Dendritic cell treated with granulocyte-macrophage colony-stimulating factor and Interleukin-4, amounts not matched to agents 40 ng/mL and 50 ng/mL, for 4 days (primary cell): ENCODE results near the gene SCTR.

Source experiments
- H3K27ac Mint-ChIP-seq: one replicate; pipeline ENCODE4 v1.8.0; 2022; ENCODE audit warnings: mild to moderate bottlenecking, mixed read lengths
- H3K27me3 Mint-ChIP-seq: one replicate; pipeline ENCODE4 v1.8.0; 2022; ENCODE audit warnings: mild to moderate bottlenecking, mixed read lengths
- H3K36me3 Mint-ChIP-seq: one replicate; pipeline ENCODE4 v1.8.0; 2022; ENCODE audit warnings: low read depth, mixed read lengths
- H3K4me1 Mint-ChIP-seq: one replicate; pipeline ENCODE4 v1.8.0; 2022; ENCODE audit warnings: low read depth, mixed read lengths
- H3K4me3 Mint-ChIP-seq: one replicate; pipeline ENCODE4 v1.8.0; 2022; ENCODE audit warnings: mild to moderate bottlenecking, moderate library complexity, mixed read lengths
- H3K9me3 Mint-ChIP-seq: one replicate; pipeline ENCODE4 v1.8.0; 2022; ENCODE audit warnings: mixed read lengths
- intact Hi-C: fragments of 100-400 bp; cut with micrococcal nuclease; formaldehyde crosslinking; loops from one replicate; pipeline ENCODE4 v1.15.0; 2022

The SCTR gene

DNA sequence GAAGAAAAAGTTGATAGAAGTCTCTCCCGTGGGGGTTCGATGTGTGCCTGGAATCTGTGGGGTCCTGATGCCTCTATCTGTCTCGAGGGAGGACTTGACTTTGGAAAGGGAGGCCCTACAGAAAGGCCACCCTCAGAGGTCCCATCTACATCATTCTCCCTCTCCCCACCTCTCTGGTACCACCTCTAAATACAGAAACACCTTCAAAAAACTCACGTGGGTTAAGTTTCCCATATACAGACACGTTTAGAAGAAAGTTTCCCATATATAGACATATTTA lies 97.9 kb downstream of the SCTR start:
- intact Hi-C loops: no loop called here
- Mint-ChIP-seq H3K4me1 (peaks cover 63% of the 10 kb centered on the region), H3K9me3 (peaks cover 8% of the 10 kb centered on the region), H3K4me3 (no peak overlapping the region), H3K36me3 (no peaks in the 10 kb centered on the region), H3K27me3 (peaks cover 74% of the 10 kb centered on the region), H3K27ac (peak overlapping the region; percentile 61)

DNA sequence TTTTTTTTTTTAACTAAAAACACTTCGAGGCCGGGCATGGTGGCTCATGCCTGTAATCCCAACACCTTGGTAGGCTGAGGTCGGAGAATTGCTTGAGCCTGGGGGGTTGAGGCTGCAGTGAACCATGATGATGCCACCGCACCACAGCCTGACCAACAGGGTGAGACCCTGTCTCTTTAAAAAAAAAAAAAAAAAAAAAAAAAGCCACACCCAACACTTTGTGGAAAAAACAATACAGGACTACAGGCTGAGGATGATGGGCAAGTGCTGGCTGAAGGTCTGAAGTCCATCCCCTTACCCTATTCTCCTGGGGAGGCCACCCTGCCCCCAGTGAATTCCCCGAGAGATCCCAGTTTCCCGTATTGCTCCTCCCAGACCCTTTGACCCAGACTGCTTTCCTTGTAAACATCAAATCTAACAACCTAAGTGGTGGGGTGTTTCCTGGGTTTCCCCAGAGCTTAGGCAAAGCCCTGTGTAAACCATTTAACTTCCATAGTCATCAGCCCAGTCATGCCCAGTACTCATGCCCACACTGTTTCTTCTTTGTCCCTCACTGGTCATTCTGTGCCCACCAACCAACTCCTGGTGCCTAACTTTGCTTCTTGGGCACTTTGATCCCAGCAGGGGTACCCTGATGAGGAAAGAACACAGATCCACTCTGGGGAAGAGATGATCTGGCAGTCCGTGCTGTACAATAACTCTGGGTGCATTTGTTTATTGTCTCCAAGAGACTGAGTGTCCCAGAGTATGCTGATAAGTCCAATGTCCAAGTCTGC lies 98.5 kb downstream of the SCTR start:
- H3K27ac Mint-ChIP-seq: peak overlapping the region; percentile 61
- intact Hi-C loops: no loop called here
- no peaks in the 10 kb centered on the region for H3K36me3 Mint-ChIP-seq
- H3K27me3 Mint-ChIP-seq: peaks cover 73% of the 10 kb centered on the region
- H3K9me3 Mint-ChIP-seq: peaks cover 11% of the 10 kb centered on the region
- H3K4me3 Mint-ChIP-seq: no peak overlapping the region
- H3K4me1 Mint-ChIP-seq: peaks cover 57% of the 10 kb centered on the region

DNA sequence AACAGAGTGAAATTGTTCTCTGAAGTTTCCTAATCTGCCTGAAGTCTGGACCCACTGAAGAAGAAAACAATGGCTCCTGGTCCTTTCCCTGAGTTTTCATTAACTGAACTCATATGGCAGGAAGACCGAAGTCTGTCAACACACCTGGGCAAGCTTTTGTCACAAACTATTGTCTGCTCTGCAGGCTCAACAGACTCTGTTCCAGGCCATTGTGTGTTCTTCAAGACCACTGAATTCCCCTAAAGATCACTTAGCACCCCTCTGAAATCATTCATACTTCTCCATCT lies 99.2 kb downstream of the SCTR start:
- H3K4me1 Mint-ChIP-seq: peaks cover 52% of the 10 kb centered on the region
- no peak overlapping the region for H3K27ac Mint-ChIP-seq
- peaks cover 11% of the 10 kb centered on the region for H3K9me3 Mint-ChIP-seq
- H3K4me3 Mint-ChIP-seq: no peak overlapping the region
- intact Hi-C loops: no loop called here
- H3K27me3 Mint-ChIP-seq: peaks cover 69% of the 10 kb centered on the region
- H3K36me3 Mint-ChIP-seq: no peaks in the 10 kb centered on the region

DNA sequence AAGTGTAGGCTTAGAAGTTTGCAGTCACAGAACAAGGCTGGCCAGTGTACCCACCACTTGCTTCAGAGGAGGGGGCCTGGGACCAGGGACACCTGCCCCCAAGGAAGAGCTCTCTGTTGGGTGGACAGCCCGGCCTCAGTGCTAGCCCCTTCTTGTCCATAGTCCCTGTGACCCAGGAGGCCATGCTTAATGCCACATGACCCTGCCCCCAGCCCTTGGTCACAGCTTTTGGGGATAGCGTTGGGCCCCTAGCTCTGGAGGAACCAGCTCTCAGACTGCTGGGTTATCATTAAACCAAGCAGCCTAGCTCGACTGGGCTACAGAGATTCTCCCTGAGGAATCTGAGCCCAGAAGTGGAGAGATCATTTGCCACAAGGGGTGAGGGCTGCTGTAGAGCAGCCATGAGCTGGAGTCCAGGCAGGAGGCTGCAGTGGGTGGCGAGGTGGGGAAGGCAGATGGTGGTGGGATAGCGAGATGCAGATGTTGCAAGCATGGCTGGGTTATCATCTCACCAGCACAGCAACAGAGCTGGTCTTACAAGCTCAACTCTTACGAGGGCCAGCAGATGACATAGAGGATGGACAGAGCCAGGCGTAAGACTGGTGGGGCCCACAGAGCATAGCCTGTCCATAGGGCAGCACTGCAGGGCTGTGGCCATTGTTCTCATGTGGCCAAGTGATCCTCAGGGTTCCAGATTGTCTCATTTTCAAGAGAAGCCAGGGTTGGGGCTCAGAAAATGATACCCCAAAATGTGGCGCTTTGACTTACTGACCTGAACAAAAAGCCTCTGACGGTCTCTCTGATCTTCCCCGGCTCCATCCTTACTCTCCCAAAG lies 99.8 kb downstream of the SCTR start:
- Mint-ChIP-seq H3K4me1 (peaks cover 52% of the 10 kb centered on the region), H3K36me3 (no peaks in the 10 kb centered on the region), H3K27ac (no peak overlapping the region), H3K4me3 (no peak overlapping the region), H3K27me3 (peaks cover 68% of the 10 kb centered on the region), H3K9me3 (peaks cover 11% of the 10 kb centered on the region)
- intact Hi-C loops: no loop called here

DNA sequence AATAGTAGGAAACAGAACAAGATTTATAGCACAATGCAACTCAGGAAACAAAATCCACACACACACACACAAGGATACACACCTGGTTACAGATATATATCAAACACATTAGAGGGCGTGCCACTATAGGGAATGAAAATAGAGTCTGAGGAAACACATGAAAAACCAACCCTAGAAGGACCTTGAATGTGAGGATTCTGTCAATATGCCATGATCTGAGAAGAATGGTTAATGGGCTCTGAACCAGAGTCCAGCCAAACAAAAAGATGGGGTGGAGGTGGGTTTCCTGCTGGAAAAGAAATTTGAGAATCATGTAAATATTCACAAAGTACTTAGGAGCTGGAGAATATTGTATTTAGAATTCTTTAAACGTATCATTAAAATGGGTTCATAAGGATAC lies 100.5 kb downstream of the SCTR start:
- no peak overlapping the region for H3K27ac Mint-ChIP-seq
- peaks cover 11% of the 10 kb centered on the region for H3K9me3 Mint-ChIP-seq
- intact Hi-C loops: no loop called here
- H3K4me3 Mint-ChIP-seq: no peak overlapping the region
- peaks cover 46% of the 10 kb centered on the region for H3K4me1 Mint-ChIP-seq
- H3K36me3 Mint-ChIP-seq: no peaks in the 10 kb centered on the region
- peaks cover 67% of the 10 kb centered on the region for H3K27me3 Mint-ChIP-seq

DNA sequence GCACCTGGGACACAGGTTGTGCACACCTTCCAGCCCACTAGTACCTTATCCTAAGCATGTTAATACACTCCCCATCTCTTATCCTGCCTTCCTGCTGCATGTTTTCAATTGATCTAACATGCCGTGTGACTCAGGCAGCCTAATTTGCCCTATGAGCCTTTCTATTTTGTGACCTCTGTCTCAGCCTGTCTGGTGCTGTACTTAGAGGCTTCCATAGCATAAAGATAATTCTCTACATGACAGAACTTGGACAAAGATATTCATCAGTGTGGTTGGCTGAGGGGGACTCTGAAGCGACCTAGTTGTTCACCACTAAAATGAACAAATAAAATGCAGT lies 101.2 kb downstream of the SCTR start:
- H3K36me3 Mint-ChIP-seq: no peaks in the 10 kb centered on the region
- H3K9me3 Mint-ChIP-seq: peaks cover 11% of the 10 kb centered on the region
- intact Hi-C loops: no loop called here
- H3K27ac Mint-ChIP-seq: no peak overlapping the region
- peaks cover 39% of the 10 kb centered on the region for H3K4me1 Mint-ChIP-seq
- peaks cover 61% of the 10 kb centered on the region for H3K27me3 Mint-ChIP-seq
- no peak overlapping the region for H3K4me3 Mint-ChIP-seq

DNA sequence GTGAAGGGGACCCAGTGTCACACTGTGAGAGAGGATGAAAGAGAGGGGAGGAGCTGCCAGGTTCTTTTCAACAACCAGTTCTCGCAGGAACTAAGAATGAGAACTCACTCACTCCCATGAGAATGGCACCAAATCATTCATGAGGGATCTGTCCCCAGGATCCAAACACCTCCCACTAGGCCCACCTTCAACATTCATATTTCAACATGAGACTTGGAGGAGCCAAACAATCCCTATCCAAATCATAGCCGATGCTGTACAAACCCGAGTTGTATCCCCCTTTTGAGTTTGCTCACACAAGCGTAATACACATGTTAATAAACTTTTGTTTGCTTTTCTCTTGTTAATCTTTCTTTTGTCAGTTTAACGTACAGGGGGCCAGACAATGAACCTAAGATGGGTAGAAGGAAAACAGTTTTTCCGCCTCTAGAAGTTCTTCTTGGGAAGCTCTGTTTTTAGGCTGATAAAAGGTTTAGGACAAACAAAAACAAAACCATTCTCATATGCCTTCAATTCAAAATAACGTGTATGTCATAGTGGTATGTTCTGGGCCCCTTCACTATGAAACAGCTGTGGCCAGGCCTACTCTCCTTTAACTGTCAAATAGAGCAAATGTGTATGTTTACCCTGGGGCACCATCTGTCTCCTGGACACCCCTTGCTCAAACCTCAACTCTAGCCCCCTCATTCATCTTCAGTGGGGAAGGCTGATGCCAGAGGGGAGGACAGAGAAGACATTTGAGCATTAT lies 101.7 kb downstream of the SCTR start:
- H3K27ac Mint-ChIP-seq: no peak overlapping the region
- no peaks in the 10 kb centered on the region for H3K36me3 Mint-ChIP-seq
- H3K27me3 Mint-ChIP-seq: peaks cover 59% of the 10 kb centered on the region
- H3K4me3 Mint-ChIP-seq: no peak overlapping the region
- H3K9me3 Mint-ChIP-seq: peaks cover 11% of the 10 kb centered on the region
- peaks cover 33% of the 10 kb centered on the region for H3K4me1 Mint-ChIP-seq
- intact Hi-C loops: no loop called here

DNA sequence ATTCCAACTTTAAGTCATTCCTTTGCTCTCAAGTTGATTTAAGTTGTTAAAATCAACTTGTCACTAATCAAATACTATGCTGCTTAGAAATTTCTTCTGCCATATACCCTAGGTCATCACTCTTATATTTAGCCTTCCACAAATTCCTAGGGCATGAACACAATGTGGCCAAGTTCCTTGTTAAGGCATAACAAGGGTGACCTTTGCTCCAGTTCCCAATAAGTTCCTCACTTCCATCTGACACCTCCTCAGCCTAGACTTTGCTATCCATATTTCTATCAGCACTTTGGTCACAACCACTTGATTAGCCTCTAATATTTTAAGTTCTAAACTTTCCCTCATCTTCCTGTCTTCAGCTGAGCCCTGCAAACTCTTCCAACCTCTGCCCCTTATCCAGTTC lies 102.5 kb downstream of the SCTR start:
- intact Hi-C loops: no loop called here
- peaks cover 25% of the 10 kb centered on the region for H3K4me1 Mint-ChIP-seq
- H3K4me3 Mint-ChIP-seq: no peak overlapping the region
- H3K27me3 Mint-ChIP-seq: peaks cover 52% of the 10 kb centered on the region
- H3K27ac Mint-ChIP-seq: no peak overlapping the region
- no peaks in the 10 kb centered on the region for H3K36me3 Mint-ChIP-seq
- H3K9me3 Mint-ChIP-seq: peaks cover 11% of the 10 kb centered on the region

DNA sequence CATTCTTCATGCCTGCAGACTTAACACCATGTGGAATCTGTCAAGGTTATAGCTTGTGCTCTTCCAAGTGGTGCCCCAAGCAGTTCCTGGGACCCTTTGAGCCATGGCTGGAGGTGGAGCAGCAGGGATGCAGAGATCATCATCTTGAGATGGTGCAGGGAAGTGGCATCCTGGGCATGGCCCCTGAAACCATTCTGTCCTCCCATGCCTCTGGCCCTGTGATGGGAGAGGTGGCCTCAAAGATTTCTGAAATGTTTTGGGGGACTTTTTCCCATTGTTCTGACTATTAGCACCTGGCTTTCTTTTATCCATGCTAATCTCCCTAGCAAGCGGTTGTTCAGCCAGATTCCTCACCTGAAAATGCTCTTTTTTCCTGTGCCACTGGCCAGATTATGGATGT lies 103.0 kb downstream of the SCTR start:
- no peaks in the 10 kb centered on the region for H3K36me3 Mint-ChIP-seq

DNA sequence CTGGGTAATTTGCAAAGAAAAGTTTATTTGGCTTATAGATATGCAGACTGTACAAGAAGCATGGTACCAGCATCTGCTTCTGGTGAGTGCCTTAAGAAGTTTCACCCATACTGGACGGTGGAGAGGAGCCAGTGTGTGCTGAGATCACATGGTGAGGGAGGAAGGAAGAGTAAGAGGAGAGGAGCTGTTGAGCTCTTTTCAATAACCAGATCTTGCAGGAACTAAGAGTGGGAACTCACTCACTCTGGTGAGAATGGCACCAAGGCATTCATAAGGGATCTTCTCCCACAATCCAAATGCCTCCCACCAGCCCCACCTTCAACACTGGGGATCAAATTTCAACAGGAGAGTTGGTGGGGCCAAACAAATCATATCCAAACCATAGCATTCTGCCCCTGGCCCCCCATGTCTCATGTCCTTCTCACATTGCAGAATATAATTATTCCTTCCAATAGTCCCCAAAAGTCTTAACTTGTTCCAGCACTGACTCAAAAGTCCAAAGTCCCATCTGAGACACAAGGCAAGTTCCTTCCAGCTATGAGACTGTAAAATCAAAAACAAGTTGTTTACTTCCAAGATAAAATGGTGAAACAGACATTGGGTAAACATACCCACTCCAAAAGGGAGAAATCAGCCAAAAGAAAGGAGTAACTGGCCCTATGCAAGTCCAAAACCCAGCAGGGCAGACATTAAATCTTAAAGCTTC lies 104.3 kb downstream of the SCTR start:
- peaks cover 38% of the 10 kb centered on the region for H3K27me3 Mint-ChIP-seq
- no peaks in the 10 kb centered on the region for H3K36me3 Mint-ChIP-seq
- no peak overlapping the region for H3K27ac Mint-ChIP-seq
- intact Hi-C loops: no loop called here
- H3K9me3 Mint-ChIP-seq: peaks cover 11% of the 10 kb centered on the region
- peaks cover 15% of the 10 kb centered on the region for H3K4me1 Mint-ChIP-seq
- no peak overlapping the region for H3K4me3 Mint-ChIP-seq

More for the DNA sequence above, 103.0 kb downstream of the SCTR start:
- intact Hi-C loops: no loop called here
- peaks cover 11% of the 10 kb centered on the region for H3K9me3 Mint-ChIP-seq
- peaks cover 48% of the 10 kb centered on the region for H3K27me3 Mint-ChIP-seq
- peaks cover 21% of the 10 kb centered on the region for H3K4me1 Mint-ChIP-seq
- H3K4me3 Mint-ChIP-seq: no peak overlapping the region
- no peak overlapping the region for H3K27ac Mint-ChIP-seq

DNA sequence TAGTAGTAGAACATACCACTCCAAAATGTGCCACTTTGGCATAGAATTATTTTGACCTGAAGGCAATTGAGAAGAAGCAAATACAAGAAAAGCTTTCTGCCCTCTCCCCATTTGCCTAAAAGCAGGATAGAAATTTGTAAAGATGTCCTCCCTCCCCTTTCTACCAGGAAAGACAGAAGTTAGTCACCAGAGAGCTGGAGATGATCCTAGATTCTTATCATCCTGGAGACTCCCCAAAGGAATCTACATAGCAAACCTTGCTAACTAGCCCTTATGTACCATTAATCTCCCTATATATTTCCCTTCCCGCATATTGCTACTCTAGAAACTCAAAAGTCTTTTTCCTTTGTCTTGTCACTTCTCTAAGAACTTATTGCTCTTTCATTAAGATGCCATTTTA lies 105.2 kb downstream of the SCTR start:
- Mint-ChIP-seq H3K9me3 (peaks cover 11% of the 10 kb centered on the region), H3K36me3 (no peaks in the 10 kb centered on the region), H3K27me3 (peaks cover 31% of the 10 kb centered on the region), H3K4me1 (peaks cover 20% of the 10 kb centered on the region), H3K27ac (no peak overlapping the region), H3K4me3 (no peak overlapping the region)
- intact Hi-C loops: no loop called here

DNA sequence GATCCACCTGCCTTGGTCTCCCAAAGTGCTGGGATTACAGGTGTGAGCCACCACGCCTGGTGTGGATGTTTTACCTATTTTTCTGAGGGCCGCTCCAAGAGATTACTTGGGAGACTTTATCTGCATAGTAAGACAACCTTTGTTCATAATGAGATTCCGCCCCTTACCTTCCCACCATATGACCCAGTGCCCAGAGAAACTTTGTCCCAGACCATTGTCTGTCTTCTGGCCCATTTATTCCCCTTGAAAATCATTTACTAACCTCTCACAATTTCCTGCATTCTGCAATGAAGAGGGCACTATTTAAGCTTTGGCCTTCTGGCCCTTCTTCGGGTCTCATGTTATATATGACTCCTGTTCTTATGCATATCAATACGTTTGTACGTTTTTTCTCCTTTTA lies 106.4 kb downstream of the SCTR start:
- Mint-ChIP-seq H3K27me3 (peaks cover 26% of the 10 kb centered on the region), H3K36me3 (no peaks in the 10 kb centered on the region), H3K4me1 (peaks cover 20% of the 10 kb centered on the region), H3K27ac (no peak overlapping the region), H3K4me3 (no peak overlapping the region), H3K9me3 (peaks cover 11% of the 10 kb centered on the region)
- intact Hi-C loops: no loop called here

DNA sequence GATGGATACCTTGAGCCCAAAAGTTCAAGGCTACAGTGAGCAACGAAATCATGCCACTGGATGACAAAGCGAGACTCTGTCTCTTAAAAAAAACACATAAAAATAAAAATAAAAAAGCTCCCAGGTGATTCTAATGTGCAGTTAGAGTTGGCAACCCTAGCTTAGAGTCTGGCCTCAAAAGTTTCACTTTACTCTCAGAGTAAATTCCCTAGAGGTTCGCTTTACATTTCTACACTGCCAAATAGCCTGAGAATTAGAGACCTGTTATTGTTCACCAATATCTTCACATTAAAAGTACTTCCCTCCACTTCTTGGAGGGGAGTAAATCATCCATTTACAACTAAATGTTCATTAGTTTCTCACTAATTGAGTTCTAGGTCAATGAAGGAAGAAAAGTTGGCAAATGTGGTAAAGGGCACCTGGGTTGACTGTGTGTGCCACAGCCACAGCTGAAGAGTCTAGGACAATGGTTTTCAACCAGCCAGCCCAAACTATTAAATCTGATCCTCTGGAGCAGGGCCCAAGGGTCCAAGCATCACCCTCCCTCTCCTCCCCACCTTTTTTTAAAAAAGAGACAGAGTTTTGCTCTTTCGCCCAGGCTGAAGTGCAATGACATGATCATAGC lies 107.9 kb downstream of the SCTR start:
- no peaks in the 10 kb centered on the region for H3K36me3 Mint-ChIP-seq
- peaks cover 13% of the 10 kb centered on the region for H3K4me1 Mint-ChIP-seq
- H3K9me3 Mint-ChIP-seq: peaks cover 4% of the 10 kb centered on the region
- intact Hi-C loops: no loop called here
- H3K4me3 Mint-ChIP-seq: no peak overlapping the region
- peaks cover 15% of the 10 kb centered on the region for H3K27me3 Mint-ChIP-seq
- H3K27ac Mint-ChIP-seq: no peak overlapping the region
